Stimulated activated CD4-positive, alpha-beta T cell treated with anti-CD3 and anti-CD28 coated beads, Interleukin-15, amount 100 ng/mL, for 24 hours (primary cell): ENCODE data around the gene ATF5.

Experiments used
- DNase-seq: peaks from one replicate; pipeline ENCODE4 v3.0.0-alpha.2; 2020

ATF5 gene

GRCh38 chr19:49981603-49982593 is 52.9 kb downstream of the ATF5 start:
- no peak for DNase-seq
